Activated T-helper 1 cell treated with anti-CD3 and anti-CD28 coated beads, Interleukin-2, amount 50 U/mL, for 16 hours (primary cell): ENCODE data around the gene SAMD14.
A peak's percentile ranks its signal among the peaks of the same experiment; 100 is the strongest.

ENCODE experiments used
- DNase-seq, 2 donors: peaks; one replicate each; pipeline ENCODE4 v3.0.0-alpha.2; 2020; ENCODE audit warnings: low read depth in 1 of 2, low spot score in 1 of 2

SAMD14 gene

DNA sequence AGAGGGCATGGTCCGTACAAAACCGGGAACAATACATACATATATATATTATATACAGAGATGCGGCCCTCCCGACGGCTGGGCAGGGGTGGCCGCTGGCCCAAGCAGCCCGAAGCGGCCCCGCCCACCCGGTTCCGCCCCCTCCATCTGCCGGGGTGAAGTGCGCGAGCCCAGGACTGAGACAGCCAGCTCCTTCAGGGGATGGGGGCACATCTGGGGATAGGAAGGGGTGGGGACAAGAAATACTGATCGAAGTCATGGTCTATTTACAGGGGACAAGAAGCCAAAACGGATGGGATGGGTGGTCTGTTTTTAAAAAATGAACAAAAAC is 3.8 kb upstream of the SAMD14 start:
- no peak for DNase-seq

DNA sequence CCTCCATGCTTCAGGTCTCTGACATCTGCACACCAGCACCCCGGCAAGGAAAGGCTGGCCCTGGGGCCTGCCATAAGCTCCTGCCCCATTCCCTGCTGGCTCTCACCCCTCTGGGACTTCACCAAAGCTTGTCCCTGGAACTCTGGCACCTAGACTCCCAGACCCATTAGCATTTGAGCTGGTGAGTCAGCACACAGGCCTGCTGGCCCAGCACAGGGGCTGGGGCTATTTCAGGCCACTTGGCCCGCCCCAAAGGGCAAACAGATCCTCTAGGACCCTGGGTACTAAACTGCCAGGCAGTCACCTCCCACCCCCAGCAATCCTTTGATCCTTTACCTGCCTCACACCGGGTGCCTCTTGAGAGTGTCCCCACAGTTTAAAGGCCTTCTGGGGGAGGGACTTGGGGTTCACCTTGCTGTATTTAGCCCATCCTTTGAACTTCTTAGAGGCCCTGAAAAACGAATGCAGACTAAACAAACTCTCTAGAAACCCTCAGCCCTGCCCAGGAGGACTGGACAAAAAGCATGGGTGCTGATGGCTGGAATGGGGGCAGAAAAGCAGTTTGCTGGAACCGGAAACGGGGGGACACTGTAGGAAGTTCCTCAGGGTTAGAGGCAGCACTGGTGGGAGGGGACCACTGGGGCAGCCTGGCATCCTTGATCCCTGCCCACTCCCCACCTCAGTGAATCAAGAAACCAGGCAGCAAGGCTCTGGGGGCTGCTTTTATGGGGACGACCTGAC is 3.2 kb upstream of the SAMD14 start:
- no peak for DNase-seq

DNA sequence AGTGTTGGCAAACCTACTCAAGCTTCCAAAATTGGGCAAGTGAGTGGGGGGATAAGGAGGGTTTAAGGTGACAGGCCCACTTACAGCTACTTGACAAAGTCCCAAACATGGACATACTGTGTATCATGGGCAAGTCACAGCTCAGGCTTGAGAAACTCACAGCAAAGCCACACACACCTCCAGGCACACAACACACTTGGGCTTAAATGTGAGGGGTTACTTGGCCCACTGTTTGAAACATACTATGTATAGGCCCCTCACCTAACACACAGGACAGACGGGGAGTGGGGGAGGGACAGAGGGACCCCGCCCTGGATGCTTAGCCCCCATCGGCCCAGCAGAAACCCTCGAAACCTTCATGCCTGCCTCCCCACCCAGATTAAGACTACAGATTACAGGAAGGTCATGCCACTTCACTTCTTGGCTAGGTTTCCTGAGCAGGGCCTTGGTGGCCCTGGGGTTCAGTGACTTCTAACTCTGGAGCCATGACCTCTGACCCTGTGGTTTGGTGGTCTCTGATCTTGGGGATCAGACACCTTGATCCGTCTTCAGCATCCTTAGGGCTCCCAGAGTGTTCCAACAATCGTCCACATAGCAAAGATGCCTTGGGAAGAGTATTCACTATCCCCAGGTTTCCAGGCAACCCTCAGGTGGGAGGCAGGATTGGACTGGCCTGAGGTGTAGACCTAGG is 2.3 kb upstream of the SAMD14 start:
- no peak for DNase-seq

DNA sequence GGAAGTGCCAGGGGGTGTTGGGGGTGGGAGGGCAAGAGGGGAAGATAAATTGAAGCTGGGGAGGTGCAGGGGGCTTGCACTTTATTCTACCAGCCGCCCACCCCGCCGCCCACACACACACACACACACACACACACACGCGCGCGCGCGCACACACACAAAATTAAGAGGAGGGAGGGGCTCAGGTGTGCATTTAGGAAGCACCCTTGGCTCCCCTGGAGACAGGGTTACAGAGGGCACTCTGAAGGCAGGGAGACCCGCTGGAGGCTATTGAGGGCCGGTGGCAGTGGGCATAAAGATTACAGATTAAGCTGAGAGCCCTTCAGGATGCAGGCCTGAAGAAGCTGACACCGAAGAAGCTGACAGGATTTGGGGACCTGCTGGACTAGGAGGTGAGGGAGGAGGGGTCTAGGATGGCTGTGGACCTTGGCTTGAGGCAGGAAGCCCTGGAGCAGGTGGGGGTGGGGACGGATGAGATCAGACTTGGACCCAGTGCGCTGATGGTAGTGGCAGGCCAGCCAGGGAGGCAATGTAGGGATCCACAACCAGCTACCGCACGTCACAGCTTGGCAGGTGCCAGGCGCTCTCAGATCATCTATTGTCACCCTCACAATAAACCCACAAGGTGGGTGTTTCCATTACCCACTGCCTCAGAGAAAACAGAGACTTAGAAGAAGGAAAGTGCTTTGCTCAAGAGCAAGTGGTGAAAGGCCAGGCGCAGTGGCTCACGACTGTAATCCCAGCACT is 772 bp upstream of the SAMD14 start:
- DNase-seq: no peak

DNA sequence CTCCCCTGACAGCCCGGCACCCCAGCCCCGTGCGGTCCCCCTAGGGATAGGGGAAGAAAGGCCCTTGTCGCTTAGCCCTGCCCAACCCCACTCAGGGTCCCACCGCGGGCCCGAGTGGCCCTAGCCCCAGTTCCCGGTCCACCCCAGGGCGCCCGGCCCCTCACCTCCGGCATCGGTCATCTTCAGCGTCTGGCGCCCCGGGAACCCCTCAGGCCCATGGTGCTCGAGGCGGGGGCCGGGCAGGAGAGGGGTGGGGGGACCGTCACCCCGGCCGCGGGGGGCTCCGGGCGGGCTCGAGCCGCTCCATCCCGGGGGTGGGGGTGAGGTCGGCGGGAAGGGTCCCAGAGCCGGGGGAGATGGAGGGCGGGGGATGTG is 620 bp downstream of the SAMD14 start:
- no peak for DNase-seq

DNA sequence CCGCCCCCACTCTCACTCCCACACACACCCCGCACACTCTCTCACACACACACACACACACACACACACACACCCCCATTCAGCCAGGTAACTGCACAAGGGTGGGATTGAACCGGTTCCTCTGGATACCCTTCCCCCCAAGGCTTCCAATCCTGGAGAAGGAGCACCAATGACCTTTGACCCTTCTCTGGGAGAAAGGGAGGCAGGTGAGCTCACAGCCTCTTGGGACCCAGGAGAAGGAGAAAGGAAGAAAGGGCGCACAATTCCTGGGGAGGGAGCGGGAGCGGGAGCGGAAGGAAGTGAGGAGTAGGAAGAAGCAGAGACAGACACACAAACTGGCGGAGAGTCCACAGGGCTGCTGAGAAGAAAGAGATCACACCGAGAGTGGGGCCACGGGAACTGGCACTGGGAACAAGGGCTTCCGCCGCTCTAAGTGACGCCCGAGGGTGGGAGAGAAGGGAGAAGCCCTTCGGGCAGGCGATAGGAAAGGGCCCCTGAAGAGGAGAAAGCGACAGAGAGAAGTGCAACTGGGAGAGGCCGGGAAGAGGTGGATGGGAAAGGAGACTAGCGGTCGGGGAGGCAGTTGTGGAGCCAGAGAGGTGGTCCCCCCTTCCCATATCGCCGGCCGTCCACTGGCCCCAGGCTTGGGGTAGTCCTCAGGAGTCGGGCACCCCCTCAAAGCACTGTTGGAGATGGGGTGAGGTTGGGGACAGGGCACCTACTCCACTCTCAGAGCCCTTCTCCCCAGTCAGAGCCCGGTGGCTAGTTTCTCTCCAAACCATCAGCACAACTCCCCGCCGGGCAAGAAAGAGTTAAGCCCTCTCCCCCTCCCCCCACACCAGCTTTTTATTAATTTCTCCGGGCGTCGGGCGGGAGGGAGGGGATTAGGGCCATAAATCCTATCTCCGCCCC is 1.3 kb downstream of the SAMD14 start:
- DNase-seq: no peak

DNA sequence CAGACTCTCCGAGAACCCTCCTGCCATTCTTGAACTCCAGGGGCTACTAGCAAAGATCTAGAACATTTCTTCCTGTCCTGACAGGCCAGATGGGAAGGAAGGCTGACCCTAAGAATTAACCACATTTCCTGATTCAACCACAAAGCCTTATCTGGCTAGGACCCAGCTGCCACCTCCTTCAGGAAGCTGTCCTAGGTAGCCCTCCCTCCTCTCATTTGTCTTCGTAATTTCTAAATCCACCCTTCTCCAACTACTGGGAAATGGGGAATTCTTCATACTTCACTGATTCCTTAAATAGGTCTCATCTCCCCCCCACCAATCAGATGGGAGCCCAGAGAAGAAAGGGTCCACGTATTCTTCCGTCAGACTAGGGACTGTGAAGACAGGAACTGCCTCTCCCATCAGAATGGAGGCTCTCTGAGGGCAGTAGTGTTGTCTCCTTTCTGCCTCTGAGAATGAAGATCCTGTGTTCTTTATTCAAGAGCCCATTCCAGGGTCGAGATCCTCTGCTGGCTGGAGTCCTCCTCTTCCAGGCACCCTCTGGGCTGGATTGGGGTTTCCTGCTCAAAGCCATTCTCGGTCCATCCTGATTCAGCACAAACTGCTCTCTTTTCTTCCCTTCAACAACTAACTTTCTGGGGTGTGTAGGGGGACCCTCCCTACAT is 2.1 kb downstream of the SAMD14 start:
- DNase-seq: no peak

DNA sequence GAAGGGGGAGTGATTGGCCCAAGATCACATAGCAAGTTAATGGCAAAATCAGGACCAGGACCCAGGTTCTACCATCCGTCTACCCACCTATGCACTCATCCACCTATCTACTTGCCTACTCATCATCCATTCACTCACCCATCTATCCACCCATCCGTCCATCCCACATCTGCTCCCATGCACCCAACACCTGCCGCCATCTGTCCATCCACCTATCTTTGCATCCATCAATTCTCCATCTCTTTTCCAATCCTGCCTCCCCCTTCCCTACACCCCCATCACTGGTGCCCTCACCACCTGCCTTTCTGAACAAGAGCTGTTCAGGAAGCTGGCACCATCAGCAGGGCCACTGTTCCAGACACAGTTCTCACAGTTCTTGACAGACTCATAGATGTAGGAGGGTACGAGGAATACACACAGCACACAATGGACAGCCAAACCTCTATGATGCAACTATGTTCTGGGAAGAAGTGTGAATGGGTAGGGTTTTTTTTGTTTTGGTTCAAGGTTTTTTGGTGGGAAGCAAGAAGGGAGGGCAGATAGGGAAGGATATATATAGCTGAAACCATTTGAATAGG is 4.5 kb downstream of the SAMD14 start:
- DNase-seq: no peak

DNA sequence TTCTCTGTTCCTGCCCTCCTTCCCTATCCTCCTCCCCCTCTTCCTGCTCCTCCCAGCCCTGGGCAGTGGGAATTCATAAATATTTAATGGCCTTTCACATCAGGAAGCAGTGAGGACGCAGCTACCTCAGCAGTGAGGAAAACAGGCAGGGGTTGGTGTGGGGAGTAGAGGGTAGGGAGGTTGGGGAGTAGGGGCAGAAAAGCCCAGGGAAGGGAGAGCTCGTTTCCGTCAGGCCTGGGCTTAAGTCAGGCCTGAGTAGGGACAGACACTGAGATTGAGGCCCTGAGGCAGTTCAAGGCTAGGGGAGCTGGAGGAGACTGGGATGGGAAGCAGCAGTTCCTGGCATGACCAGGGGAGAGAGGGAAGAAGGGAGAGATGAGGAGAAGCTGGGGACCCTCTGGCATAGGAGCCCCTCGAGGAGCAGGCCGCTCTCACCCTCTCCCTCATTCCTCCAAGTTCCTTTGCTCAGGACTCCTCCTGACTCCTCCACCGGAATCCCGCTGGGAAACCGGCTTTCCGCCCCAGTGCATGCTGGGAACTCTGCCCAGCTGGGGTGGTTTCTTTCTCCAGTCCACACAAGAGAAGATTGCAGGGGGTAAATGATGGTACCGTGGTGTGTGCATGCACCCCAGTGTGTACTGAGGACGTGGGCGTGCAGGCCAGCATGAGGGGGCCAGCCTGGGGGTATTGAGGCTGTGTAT is 6.2 kb downstream of the SAMD14 start:
- no peak for DNase-seq

DNA sequence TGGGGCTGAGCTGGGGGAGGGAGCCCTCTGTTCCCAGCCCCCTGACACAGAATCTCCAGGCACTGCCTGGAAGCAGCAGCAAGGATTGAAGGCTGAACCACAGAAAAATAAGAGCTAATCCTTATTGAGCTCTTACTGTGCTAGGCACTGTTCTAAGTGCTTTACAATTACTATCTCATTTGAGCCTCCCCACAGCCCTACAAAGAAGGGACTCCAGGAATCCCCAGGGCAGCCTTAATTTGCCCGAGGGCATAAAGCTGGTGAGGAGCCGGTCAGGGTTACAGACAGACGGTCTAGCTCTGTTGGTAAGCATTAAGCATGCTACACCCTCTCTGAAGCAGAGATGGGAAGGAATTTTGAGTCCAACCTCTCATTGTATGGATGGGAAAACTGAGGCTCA is 7.0 kb downstream of the SAMD14 start:
- DNase-seq: no peak

DNA sequence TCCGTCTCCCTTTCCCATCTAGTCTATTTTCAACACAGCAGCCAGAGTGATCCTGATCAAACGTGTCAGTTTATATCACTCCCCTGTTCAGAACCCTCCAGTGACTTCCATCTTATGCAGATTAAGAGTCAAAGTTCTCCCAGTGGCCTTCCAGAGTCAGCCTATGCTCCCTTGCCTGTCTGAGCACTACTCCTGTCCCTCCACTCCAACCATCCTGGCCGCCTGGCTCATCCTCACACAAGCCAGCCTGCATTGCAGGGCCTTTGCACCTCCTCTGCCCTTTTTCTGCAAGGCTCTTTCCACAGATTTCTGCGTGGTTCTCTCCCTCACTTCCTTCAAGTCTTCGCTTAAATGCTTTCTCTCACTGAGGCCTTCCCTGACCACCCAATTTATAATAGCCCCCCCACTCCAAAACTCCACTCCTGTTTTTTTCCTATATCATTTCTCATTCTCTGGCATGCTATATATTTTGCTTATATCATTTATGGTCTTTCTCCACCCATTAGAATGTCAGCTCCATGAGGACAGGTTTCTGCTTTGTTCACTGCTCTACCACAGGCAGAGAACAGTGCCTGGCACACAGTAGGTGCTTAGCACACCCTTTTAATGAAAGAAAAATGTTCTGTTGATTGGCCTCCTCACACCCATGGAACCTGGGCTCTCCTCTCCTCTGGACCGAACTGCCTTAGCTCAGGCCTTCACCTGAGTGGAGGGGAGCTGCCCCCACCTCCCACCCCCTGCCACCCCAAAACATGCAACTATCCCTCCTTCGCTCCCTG is 9.3 kb downstream of the SAMD14 start:
- no peak for DNase-seq

DNA sequence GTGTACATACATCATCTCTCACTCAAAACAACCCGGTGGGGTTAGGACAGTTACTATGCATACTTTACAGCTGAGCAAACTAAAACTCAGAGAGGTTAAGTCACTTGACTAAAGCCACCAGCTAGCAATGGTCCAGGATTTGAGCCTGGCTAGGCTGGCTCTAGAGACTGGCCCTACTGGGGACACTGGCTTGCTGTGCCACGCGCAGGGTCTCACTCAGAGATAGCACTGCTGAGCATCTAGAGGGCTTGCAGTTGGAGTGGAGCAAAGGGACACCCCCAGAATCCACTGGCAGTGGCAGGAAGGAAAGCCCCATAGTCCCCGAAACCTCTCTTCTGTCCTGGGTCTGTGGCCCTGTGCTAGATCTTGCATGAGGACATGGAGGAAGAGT is 11.1 kb downstream of the SAMD14 start:
- no peak for DNase-seq

DNA sequence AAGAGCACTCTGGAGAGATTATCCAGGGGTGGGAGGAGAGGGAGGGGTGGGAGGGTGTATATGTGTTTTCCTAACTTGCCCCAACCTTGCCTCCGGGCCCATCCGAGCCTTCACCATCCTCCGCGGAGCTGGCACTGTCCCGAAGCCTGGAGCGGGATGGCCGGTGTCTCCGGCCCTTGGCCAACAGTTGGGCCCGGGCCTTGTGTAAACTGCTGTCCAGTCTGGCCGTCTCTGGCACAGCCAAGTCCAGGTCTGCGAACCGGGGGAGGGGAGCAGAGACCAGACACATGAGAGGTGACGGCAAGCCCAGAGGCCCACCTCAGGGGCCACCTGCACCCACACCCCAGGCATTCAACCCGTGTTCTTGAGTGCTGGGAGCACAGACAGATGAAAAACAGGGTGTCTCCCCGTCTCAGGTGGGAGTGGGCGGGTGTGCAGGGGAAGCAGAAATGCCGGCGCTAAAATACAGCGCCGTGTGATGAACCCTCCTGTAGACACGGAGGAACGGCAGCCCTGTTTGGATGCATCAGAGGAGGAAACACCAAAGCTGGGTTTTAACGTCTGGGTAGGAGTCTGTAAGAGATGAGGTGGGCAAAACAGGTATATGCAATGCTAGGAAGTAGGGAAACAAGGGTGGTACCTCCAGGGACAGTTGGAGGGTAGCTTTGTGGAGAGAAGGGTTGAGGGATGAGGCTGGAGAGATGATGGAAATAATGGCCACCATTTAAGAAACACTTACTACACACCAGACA is 11.7 kb downstream of the SAMD14 start:
- DNase-seq: no peak

DNA sequence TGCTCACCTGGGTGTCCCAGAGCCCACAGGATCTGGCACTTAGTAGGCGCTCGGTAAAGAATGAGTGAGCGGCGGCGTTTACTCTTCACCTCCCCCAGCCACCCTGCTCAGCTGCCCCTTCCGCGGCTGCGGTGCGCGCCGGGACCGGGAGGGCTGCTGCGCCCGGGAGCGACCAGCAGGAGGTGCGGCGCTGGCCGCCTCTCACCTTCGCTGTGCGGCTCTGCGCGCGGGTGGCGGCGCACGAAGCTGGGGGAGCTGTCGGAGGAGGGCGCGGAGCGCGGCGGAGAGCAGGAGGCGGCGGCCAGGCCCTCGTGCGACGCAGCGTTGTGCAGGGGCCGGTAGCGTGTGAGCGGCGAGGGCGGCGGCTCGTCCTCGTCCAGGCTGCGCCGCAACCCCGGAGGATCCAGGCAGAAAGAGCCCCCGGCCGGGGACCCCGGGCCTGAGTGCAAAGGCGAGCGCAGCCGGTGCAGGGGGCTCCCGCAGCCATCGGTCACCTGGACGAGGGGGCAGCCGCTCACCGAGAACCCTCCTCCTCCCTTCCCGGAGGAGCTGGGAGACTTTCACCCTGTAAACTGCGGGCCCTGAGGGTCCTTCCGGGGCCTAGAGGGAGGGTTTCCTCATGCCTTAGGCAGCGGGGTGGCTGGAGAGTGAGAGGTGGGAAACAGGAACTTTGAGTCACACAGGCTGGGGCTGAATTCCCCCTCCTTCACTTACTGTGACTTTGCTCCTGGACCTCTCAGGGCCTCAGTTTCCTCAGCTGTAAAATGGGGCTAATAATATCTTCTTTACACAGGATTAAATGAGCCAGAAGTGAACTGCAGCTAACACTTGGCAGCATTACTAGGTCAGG is 12.5 kb downstream of the SAMD14 start:
- DNase-seq: peak; percentile 39 to 53

DNA sequence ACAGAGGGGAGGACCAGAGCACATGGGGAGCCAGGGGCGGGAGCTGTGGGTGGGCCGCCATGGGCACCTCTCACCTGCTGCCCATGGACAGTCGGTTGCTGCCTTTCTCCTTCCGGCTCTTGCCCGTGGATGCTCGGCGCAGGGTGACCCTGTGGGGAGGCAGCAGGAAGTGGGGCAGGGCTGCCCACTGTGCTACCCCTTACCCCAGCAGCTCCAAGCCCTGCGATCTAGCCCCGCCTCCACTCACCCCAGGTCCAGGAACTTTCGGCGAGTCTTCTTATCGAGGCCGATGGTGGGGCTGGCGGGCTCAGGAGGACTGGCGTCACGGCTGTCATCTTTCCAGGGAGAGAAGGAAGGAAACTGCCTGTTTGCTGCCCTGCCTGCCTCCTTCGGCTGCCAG is 14.2 kb downstream of the SAMD14 start:
- DNase-seq: no peak

DNA sequence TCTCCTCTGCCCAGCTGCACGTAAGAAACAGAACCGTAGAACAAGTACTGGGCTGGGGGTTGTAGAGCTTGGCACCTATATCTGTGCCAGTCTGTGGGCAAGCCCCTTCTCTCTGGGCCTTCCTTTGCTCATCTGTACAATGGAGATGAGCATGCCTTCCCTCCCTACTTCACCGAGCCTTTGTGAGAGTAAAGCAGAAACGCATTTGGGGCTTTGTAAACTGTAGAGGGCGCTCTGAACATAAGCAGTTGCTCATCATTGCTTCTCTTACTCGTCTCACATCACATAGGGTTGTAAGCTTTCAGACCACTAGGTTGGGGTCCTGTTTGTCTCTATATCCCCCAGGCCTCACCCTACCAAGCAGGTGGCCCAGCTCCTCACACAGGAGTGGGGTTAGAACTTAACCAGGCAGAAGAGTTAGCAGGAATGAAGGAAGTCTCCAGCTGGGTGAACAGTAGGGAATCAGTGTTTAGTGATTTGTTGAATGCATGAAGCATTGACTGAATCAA is 15.1 kb downstream of the SAMD14 start:
- DNase-seq: no peak

DNA sequence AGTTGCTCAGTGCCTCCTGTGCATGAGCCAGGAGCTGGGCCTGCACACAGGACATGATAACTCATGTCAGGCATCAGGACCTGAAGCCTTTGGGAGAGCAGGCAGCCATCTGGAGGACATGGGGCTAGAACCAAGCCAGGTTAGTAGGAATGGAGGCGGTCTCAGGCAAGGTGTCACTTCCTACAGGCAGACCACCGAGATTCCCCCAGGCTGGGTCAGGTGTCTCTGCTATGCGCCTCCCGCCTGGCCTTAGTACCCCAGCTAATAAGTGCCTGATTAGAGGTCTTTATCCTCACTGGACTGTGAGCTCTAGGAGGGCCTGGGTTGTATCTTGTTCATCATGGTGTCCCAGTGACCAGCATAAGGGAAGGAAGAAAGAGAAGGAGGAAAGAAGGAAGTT is 15.6 kb downstream of the SAMD14 start:
- no peak for DNase-seq
